ENCODE data around the gene UFD1. TPM values are rescaled to one million over a fixed set of nuclear protein-coding genes. Genes with fewer than 3 reads are reported as not detected.

The UFD1 gene
- total RNA-seq, 1 experiment from 2014 or later = 74.4 TPM

- Mint-ChIP-seq H3K4me3 (no peak overlapping the region), H3K36me3 (ENCODE audit: insufficient read depth in 1 of 3, low read depth in 3 of 3) (peaks cover 14 to 59% (median 53%) of the 10 kb centered on the region in 3 experiments; a peak in 6 of 7 replicates), H3K27me3 (ENCODE audit: low read depth) (no peaks in the 10 kb centered on the region; the same call in 1 of the 2 replicates), H3K27ac (peak overlapping the region in 1 of 3 experiments; percentile 27; a peak in 1 of 7 replicates), H3K9me3 (no peaks in the 10 kb centered on the region), H3K4me1 (0 out of 4 replicates have a peak, but pooled peaks cover 0 to 3% of the 10 kb centered on the region in 2 experiments)
- no peak overlapping the region for H4K8ac ChIP-seq (replicated peaks; ENCODE audit: insufficient read length, low read depth, low read length)
- H2AK5ac ChIP-seq (ENCODE audit: insufficient read length, low read length) = no peak overlapping the region
- H3K79me1 ChIP-seq (ENCODE audit: insufficient read depth, low read depth, low read length, poor library complexity, severe bottlenecking) = no peaks in the 10 kb centered on the region
- no peak overlapping the region for H2BK5ac ChIP-seq (ENCODE audit: insufficient read length, low read length)
- no peak overlapping the region for H3K56ac ChIP-seq (ENCODE audit: insufficient read length, low read depth, low read length)
- H2BK20ac ChIP-seq (ENCODE audit: low read depth, low read length, poor library complexity, severe bottlenecking) = no peak overlapping the region
- no peak overlapping the region for H4K91ac ChIP-seq (ENCODE audit: insufficient read length, low read depth, low read length)
- no peak for TF ChIP-seq CTCF (conservative IDR thresholded peaks at IDR 0.05)
- no peak overlapping the region for H3T11ph ChIP-seq (ENCODE audit: low read length)
- no peak overlapping the region for H3K18ac ChIP-seq (ENCODE audit: insufficient read length, low read depth, low read length)
- no peak for DNase-seq
- H3K14ac ChIP-seq (ENCODE audit: insufficient read depth, low read length) = no peak overlapping the region
- H2AFZ ChIP-seq (ENCODE audit: low read length) = no peak overlapping the region
- no peak overlapping the region for H3K27ac ChIP-seq (ENCODE audit: insufficient read length, low read depth, low read length)
- WGBS (ENCODE audit: extremely low coverage, insufficient read length, low lambda C conversion rate) = no CpG with 5 or more reads among the region's 14 CpGs
- H4K20me1 ChIP-seq (ENCODE audit: control insufficient read depth, insufficient read depth, insufficient read length) = no peaks in the 10 kb centered on the region
- H4K5ac ChIP-seq (ENCODE audit: insufficient read length, low read depth, low read length) = no peak overlapping the region
- no peak overlapping the region for H2BK12ac ChIP-seq (ENCODE audit: insufficient read length, low read depth, low read length)
- no peaks in the 10 kb centered on the region for H3K27me3 ChIP-seq (ENCODE audit: insufficient read depth, low read length)
- no peak overlapping the region for H2BK120ac ChIP-seq (ENCODE audit: low read depth, low read length, poor library complexity, severe bottlenecking)
- no peaks in the 10 kb centered on the region for H3K4me1 ChIP-seq (ENCODE audit: insufficient read depth, low read length)
- H3K9me3 ChIP-seq (ENCODE audit: control insufficient read depth, low read depth, low read length) = no peaks in the 10 kb centered on the region
- H3K79me2 ChIP-seq (ENCODE audit: insufficient read depth, low read length) = no peaks in the 10 kb centered on the region
- no peaks in the 10 kb centered on the region for H3K23me2 ChIP-seq (ENCODE audit: insufficient read length, low read depth, low read length, poor library complexity, severe bottlenecking)
- no peak overlapping the region for H3K9ac ChIP-seq (ENCODE audit: extremely low read depth, insufficient read length, low read length)
- no peak overlapping the region for H3K4ac ChIP-seq (ENCODE audit: low read depth, low read length)
- H3K4me2 ChIP-seq (ENCODE audit: insufficient read depth, insufficient read length, low read length) = no peak overlapping the region
- H3K23ac ChIP-seq (ENCODE audit: insufficient read length, low read depth, low read length) = no peak overlapping the region
- H2BK15ac ChIP-seq (ENCODE audit: low read depth, low read length) = no peak overlapping the region
Observed at GRCh38 chr22:19514831-19515565, 36.0 kb upstream of the UFD1 start.

Measured in H9 (cell line).